GM12864 (cell line): ENCODE data around the gene TAF3.
A peak's percentile ranks its signal among the peaks of the same experiment; 100 is the strongest.

Experiments used
- DNase-seq: peaks from one replicate; pipeline ENCODE4 v3.0.0-alpha.2; 2011; ENCODE audit warnings: low read depth
- H3K4me3 ChIP-seq: 2 replicates; pipeline ENCODE4 v1.5.1; 2011; ENCODE audit warnings: mild to moderate bottlenecking, low read depth, low read length, control low read depth
- CTCF ChIP-seq: IDR thresholded peaks from 2 replicates; pipeline ENCODE4 v1.5.1; 2011; ENCODE audit warnings: low read depth, mild to moderate bottlenecking, moderate library complexity, low read length, control low read depth, inconsistent platforms; ENCODE audit errors: missing control alignments

TAF3 gene

GRCh38 chr10:7787857-7788638 lies 30.3 kb upstream of the TAF3 start, which contains the start of the genes ATP5F1C and KIN:
Gene ATP5F1C, plus strand, starts transcription at chr10:7788177. Its CDS starts 31 bp downstream, at chr10:7788208.
Gene KIN, minus strand, starts transcription at chr10:7787993. Its CDS starts 60 bp downstream, at chr10:7787933.
- peak within 1 kb of the TSS; percentile 70 for H3K4me3 ChIP-seq
- peak; percentile 90 for DNase-seq
- TF ChIP-seq CTCF, result no peak

GRCh38 chr10:7788639-7789286 lies 29.5 kb upstream of the TAF3 start:
- TF ChIP-seq CTCF, result no peak
- H3K4me3 ChIP-seq, result peak overlapping the region; percentile 70
- no peak for DNase-seq

- H3K4me3 ChIP-seq, result peak overlapping the region; percentile 70
- no peak for DNase-seq
Measured at GRCh38 chr10:7789390-7789789, 28.9 kb upstream of the TAF3 start.

GRCh38 chr10:7792541-7792940 lies 25.8 kb upstream of the TAF3 start:
- no peak for DNase-seq
- no peak for TF ChIP-seq CTCF
- H3K4me3 ChIP-seq, result no peak overlapping the region

More at GRCh38 chr10:7789390-7789789, 28.9 kb upstream of the TAF3 start:
- no peak for TF ChIP-seq CTCF

- H3K4me3 ChIP-seq, result no peak overlapping the region
- no peak for TF ChIP-seq CTCF
- no peak for DNase-seq
Measured at GRCh38 chr10:7794251-7795026, 23.9 kb upstream of the TAF3 start.

- no peak for DNase-seq
- no peak overlapping the region for H3K4me3 ChIP-seq
- no peak for TF ChIP-seq CTCF
Measured at GRCh38 chr10:7795605-7796004, 22.7 kb upstream of the TAF3 start.
